NCI-H748 (cell line): ENCODE data around the gene KCNJ15.
A peak's percentile ranks its signal among the peaks of the same experiment; 100 is the strongest.

Source experiments
- DNase-seq: peaks from one replicate; lab custom pipeline; 2025; ENCODE audit not compliant: unreplicated experiment; lab: John Stamatoyannopoulos, UW

The KCNJ15 gene

GRCh38 chr21:38352536-38353219, 95.9 kb downstream of the KCNJ15 start:
- peak; percentile 72 for DNase-seq

DNA sequence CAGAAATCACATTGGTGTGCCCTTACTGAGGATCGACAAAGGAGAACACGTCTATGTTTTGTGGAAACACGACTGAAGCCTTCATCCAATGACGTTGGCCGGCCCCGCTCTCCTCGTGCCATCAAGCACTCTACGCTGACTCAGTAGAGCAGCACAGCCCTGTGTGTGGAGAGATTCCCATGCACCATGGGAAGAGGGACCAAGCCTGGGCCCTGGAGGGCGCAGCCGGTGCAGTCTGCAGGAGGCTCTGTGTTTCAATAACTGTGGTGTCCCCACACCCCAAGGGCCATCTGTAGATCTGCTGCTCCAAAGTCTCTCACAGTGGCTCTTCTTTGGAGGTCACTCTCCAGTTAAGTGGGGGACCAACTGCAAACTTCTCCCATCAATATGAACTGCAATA, 97.4 kb downstream of the KCNJ15 start:
- no peak for DNase-seq

DNA sequence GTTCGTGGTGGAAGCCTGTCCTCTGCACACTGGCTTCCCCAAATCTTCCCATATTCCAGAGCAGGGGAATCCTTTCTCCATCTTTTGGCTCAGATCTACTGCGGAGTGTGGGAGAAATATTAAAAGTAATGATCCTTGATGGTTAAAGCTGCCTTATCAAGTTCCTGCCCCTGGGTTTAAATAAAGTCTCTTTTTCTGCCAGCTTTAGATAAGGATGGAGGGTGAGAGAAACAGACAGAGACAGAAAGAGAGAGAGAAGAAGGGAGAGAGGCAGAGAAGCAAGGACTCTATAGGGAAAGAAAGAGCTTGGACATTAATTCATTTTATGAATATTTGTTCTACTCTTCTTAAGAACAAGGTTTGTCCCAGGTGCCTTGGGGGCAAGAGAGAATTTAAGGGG, 98.0 kb downstream of the KCNJ15 start:
- no peak for DNase-seq

DNA sequence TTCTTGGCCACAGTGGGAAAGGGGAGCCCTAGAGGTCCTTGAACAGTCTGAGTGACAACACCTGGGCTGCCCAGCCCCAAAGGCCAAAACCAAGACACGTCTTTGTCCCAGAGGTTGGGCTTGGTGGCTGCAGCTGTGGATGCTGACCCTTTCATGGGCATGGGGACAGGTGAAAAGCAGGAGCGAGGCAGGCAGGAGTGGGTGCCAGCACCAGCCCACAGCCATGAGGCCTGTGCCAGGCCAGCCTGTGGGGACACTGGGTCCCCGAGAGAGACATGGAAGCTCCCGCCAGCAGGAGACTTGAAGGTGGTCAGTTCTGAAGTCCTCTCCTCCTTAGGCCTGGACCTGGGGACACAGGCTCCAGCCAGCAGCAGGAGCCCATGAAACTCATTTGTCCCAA, 98.6 kb downstream of the KCNJ15 start:
- DNase-seq = no peak

- DNase-seq = peak; percentile 75
Measured at GRCh38 chr21:38355992-38356781, 99.4 kb downstream of the KCNJ15 start.
